Stimulated activated CD4-positive, alpha-beta T cell treated with anti-CD3 and anti-CD28 coated beads, TNF-alpha, amount 100 ng/mL, for 48 hours (primary cell): ENCODE measurements around the gene BPGM.

ENCODE experiments used
- DNase-seq, 3 donors: peaks; one replicate each; pipeline ENCODE4 v3.0.0-alpha.2; 2020; ENCODE audit warnings: low read depth in 3 of 3

The BPGM gene

DNA sequence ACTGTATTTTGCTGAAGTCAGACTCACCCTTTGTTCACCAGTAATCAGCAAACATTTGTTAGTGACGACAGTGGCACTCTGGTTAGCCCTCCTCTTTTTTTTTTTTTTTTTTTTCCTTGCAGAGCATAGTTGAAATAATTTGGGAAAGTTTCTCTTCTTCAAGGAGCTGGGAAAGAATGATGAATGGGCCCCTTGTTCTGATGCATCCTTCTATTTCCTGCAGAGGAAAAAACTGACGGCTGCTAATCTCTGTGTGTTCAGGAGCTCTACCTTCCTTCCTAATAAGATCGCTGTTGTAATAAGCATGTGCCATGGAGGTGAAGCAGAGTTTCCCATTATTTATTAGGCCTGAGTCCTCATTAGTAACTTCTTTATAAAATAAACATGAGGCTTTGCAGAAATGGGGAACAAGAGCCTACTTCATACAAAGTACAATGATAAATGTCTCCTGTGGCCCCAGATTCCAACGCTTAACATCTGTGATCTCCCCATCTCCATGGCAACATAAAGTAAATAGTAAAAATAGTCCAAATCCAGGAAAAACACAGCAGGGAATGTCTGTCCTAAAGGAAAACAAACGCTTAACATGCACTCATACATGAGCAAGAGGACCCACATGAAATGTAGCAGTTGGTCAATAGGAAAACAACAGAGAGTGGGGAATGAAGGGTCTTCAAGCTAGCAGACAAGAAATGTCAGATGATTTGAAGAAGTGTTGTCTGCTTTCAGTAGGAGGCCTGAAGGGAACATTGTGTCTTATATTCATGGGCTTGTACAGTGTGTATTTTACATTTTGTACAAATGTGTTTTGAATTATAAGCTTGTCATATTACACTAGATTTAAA is 73.7 kb downstream of the BPGM start:
- DNase-seq: no peak

DNA sequence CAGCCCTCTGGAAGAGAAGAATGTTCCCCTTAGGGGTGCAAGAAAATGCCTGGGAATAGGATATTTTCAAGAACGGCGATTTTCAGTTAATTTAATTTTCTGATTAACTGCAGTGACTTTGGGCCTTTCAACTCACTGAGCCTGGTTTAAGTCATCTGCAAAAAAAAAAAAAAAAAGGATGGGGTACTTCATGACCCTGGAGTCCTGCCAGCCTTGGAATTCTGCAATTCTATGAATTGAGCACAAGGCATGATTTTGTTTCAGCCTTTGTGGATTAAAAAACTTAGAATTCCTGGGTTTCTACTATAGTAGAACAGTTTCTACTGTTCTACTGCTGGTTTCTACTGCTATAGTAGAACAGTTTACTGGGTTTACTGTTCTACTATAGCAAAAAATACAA is 74.5 kb downstream of the BPGM start:
- no peak for DNase-seq

DNA sequence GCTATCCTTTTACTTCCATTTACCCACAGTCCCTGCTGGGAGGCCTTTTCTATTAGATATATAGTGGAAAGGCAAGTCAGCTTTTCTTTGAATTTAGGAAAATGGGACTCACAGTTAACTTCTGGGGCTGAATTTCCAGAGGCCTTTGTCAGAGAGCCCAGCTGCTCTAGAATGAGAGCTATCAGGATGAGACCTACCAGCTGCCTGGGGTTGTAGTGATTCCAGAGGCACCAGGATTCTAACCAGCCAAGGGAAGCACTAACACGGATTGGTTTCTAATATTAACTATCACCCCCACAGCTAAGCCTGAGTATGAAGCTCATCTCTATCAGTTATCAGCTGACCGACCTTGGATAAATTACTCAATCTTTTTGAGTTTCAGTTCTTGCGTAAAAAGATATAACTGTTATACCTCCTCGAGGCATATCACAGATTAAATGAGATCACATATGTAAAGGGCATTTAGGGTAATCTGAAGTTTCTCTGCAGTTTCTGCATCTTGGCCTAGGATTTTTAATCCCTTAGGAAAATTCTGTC is 76.2 kb downstream of the BPGM start:
- no peak for DNase-seq

DNA sequence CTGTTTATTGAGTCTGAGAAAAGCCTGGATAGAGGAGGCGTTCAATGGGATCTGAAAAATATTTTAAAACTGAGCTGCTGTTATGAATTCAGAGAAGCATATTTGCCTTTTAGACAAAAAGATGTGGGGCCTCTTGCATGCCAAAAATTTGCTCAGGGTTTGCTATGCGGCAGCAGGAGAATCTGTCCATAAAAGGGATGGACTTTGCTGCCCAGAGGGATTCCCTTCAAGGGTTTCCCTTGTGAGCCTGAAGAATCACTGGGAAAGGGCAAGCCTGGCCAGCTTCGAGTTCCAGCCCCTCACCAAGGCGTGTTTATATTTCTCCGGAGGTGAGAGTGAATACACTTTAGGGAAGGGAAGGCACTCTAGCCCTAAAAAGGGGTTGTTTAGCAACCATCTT is 77.2 kb downstream of the BPGM start:
- no peak for DNase-seq

DNA sequence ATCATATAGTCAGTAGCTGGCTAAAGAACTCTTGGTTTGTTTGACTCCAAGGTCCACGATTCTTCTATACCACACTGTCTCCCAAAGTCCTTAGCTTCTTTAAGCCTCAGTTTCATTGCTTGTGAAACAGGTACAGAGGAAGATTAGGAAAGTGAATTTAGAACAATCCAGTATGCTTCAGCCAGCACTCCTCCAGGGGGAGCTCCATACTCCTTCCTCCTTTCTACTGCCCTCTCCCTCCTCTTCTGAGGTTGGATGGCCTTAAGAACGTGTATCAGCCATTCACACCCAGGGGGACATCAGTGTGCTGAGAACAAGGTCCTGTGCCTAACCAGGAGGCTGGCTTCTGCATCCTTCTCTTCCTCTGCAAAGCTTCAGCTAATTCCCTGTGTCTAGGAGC is 78.0 kb downstream of the BPGM start:
- DNase-seq: no peak

DNA sequence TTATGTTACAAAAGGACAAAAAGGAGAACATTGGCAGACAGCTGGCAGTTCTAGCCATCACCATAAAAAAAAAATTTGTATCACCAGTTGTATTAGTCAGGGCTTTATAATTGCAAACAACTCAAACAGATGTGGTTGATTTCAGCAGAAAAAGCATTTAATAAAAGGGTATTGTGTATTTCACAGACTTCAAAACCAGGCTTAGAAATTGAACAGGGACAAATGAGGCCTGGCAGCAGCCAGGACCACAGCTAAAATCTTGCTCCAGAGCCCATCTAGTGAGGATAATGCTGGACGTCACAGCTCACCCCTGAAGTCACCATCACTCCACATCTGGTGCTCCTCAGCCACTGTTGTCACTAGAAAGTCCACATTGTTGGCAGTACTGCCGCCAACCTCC is 79.9 kb downstream of the BPGM start:
- DNase-seq: no peak

DNA sequence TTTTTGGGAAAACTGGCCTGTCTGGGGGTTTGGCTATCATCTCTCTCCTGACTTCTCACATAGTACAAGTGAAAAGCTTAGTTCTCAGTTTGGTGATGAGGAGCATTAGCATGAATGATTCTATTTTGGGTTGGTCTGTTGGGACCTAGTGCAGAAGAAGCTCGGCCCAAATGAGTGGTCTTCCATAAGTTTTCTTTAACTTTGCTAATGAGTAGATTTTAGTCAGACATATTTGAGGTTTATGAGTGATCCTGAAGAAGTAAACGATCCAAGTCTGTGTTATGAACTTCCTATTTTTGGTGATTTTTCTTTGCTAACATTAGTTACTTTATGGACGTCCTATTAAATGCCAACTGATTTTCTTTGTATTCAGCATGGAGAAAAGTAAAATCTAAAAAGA is 81.1 kb downstream of the BPGM start:
- DNase-seq: no peak
